Stimulated activated CD8-positive, alpha-beta memory T cell treated with anti-CD3 and anti-CD28 coated beads, Interleukin-12 subunit alpha, Interleukin-12 subunit beta, amount 100 ng/mL, for 24 hours (primary cell): ENCODE results near the gene HOXA13.

ENCODE experiments used
- DNase-seq: peaks from one replicate; pipeline ENCODE4 v3.0.0-alpha.2; 2020; ENCODE audit errors: extremely low read depth

Gene HOXA13

DNA sequence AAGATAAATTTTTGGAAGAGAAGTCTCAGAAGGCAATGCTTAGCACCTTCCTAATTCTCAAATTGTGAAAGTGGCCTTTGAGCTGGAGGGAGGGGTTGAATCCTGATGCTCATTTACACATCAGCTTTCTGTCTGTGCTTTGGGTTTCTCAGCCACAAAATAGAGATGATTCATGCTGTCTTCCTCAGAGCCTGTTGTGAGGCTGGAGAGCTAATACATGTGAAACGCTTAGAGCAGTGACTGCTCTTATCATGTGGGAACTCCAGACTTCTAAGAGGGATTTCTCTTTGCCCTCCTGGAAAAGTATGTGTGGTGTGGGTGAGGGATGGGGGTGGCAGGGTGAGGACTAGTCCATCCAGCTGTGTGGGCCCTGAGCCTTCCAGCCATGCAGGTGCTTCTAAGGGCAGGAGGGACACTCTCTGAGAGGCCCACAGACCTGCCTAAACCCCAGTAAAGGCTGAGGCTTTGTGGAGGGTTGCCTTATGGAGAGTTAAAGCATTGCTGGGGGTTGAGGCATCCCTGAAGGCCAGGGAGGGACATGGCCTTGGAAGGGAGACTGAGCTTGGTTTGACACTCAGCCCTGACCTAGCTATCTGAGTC, 37.9 kb upstream of the HOXA13 start:
- DNase-seq, result no peak

DNA sequence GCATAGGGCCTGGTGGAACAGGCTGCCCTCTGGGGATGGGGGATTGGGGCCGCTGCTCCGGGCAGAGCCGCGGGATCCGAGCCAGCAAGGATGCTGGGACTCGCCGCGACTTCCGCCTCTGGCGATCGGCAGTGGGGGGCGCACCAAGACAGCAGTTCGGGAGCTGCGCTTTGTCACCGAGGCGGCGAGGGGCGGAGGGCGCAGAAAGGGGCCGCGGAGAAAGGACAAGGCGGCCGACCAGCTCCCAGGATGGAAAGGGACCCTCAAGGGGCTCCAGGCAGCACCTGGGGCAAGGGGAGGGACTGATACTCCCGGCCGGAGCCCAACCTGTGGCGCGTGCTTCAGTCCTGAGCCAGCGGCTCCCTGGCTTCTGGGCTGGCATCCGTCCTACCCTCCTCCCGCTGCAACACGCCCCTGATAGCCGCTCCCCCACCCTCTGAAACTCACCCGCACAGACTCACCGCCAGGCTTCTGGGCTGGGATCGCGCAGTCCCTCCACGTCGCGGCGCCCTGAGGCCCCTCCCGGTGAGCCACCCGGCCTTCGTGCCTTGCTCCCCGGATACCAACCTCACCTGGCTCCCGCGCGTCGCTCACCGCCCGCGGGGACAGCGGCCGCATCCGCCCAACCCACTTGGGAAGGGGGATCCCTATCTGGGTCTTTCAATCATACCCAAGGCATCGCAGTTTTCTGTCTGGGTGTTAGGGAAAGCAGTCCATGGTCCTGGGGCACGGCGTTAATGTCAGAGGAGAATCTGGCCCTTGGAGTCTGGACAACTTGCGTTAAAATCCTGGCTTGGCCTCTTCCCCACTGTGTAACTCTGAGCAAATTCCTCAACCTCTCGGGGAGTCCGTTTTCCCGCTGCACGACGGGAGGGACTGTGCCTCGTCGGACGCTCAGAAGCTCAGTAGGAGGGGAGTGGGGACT, 35.8 kb upstream of the HOXA13 start:
- DNase-seq, result no peak

DNA sequence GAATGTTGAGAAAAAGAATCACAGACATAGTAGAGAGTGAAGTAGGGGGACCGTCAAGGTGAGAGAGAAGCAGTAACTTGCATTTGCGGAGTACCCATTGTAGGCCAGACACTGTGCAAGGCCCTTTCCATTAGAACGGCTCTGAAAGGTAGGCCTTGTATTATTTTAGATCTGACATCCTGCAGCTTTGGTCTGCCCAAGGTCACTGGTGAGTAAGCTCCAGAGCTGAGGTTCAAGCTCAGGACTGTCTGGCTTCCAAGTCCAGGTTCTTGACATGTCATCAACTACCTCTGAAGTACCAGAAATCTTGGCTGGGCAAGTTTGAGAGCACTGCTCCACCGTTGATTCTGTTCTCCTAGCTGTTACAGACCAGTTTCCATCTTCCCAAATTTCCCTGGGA, 29.6 kb upstream of the HOXA13 start:
- DNase-seq, result no peak

DNA sequence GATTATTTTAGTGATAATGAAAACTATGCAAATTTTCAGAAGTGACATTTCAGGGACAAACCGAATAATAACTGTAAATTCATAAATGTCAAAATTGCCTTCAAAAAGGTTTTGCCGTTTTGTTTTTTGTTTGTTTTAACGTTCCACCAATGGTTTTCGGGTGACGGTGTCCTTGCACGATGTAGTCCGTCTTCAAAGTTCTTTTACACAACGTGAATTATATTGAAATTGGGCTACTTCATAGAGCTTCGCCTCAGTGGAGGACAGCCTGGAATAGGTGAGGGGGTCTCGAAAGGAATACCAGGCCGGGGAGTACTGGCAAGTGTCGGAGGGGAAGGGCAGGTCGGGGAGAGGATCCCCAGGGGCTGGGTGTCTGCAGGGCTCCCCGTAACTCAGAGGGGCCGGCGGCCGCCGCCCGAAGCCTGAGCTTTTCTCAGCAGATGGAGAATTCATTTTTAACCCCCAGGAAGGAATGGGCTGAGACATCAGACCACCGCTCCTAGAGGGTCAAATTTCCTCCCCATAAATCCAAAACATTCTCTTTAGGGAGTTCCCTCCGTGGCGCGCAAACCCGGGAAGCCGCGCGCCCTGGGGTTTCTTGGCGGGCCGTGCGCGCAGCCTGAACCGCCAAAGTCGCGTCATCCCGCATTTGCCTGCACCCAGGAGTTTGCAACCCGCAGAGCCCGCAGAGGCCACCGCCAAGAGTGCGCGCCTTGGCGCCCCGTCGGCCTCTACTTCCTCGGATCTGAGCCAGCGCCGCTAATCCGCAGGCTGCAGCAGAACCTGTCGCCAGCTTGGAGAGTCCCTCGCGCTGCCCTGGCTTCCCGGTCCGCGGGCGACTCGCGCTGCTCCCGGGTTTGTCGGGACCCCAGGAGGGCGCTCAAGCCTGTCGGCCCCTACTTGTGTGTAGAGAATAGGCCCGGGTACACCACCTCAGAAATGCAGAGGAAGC, 25.4 kb upstream of the HOXA13 start:
- DNase-seq, result no peak

DNA sequence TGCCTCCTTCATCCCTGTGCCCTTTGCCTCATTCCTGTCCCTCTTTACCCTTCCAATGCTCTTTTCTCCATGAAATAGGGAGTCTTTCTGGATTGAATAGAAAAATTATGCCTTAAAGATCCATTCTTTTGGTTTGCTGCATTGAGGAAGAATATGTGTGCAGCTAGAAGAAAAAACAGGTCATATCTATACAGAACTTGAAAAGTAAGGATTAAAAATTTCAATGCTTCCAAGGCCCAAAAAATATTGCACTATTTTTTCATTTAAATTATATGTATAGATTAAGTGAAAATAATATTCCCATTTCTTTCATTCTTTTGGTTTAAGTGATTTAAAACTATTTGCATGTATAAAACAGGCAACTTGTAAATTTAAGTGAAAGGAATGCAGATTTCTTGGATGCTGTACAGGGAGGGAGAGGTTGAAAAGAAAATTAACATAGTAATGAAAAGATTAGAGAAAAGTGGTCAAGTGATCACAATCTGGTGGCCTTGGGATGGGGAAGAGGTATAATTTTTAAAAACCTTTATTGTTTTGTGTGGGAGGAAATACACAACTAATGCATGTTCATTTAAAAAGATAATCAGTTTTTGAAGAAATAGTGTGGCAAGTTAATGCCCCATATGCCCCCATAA, 24.2 kb upstream of the HOXA13 start:
- no peak for DNase-seq

DNA sequence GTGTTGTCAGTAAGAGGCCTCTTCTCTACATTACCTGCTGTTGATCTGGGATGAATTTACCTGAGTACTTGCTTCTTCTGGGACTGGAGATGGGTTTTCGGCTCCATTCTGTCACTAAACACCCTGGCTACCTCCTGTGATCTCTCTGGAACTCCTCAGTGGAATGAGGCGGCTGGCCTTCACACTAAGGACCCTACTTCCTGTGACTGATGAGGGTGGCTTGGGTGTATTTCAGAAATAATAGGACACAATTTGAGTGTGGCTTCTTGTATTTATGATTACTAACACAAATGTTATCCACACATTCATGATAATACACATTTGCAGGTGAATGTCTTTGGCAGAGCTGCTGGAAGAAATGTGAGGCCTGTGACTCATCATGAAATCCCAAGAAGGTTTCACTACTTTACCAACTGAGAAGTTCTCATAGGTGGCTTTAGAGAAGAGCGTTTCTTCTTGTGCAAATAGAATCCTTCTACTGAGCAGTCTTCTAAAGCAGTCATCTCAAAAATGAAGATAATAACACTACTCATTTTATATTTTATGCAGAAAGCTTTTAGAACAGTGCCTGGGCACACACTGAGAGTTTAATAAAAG, 21.4 kb upstream of the HOXA13 start:
- DNase-seq, result no peak

DNA sequence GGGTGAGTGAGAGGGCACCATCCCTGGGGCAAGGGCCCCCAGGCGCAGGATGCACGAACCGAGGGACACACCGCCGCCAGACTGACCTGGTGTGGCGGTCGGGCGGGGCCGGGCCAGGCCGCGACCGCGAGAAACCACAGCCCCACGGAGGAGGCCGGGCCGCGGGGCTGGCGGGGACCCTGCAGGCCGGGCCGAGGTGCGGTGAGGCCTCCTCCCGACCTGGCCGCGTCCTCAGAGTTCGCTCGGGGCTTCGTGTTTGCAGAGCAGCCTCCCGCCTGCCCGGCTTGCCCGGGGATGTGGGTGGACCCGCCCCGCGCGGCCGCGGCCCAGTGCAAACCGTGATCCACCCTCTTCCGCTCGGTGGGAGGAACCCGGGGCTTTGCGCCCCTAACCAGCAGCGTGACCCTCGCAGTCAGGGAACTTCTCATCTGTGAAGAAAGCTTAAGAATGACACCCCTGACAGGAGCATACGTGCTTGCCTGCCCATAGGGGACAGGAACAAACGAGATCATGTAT, 20.6 kb upstream of the HOXA13 start:
- DNase-seq, result no peak

DNA sequence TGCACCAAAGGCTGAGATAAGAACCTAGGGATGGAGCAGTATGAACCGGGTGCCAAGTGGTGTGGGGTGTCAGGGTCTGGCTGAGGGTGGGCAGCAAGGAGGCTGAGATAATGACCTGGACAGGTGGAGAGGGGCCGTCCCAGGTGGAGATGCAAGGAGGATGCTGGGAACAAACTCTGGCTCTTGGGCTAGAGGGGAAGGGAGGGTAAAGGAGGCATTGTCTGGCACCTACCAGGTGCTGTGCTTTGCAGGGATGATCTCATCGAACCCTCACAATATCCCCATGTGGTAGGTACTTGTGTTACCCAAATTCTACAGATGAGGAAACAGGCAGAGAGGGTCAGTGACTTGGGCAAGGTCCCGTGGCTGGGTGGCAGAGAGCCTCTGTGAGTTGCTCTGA, 19.9 kb upstream of the HOXA13 start:
- no peak for DNase-seq

DNA sequence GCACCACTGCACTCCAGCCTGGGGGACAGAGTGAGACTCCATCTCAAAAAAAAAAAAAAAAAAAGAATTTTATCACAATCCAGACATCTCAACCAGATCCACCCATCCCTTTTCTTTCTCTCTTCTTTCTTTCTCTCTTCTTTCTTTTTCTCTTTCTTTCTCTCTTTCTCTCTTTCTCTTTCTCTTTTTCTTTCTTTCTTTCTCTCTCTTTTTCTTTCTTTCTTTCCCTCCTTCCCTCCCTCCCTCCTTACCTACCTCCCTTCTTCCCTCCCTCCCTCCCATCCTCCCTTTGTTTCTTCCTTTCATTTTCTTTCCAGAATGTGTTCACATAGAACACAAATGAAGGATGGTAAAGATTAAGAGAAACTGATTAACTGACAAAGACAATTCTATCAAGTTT, 18.1 kb upstream of the HOXA13 start:
- no peak for DNase-seq

DNA sequence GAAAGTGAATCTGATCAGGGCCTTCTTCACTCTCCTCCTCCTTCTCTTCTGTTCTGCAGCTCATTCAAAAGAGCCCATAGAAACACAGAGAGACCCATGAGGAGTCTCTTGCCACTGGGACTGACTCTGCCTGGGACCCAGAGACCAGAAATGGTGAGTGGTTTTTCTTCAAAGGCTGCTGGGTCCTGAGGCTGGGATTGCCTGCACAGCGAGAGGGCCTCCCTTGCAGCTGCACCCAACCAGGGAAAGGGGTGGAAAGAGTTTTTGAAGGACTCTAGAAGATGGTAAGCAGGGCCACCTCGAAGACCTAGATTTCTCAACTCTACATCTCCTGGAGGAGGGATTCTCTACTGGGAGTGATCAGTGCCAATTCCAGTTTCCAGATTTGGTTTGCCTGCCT, 15.5 kb upstream of the HOXA13 start:
- no peak for DNase-seq

DNA sequence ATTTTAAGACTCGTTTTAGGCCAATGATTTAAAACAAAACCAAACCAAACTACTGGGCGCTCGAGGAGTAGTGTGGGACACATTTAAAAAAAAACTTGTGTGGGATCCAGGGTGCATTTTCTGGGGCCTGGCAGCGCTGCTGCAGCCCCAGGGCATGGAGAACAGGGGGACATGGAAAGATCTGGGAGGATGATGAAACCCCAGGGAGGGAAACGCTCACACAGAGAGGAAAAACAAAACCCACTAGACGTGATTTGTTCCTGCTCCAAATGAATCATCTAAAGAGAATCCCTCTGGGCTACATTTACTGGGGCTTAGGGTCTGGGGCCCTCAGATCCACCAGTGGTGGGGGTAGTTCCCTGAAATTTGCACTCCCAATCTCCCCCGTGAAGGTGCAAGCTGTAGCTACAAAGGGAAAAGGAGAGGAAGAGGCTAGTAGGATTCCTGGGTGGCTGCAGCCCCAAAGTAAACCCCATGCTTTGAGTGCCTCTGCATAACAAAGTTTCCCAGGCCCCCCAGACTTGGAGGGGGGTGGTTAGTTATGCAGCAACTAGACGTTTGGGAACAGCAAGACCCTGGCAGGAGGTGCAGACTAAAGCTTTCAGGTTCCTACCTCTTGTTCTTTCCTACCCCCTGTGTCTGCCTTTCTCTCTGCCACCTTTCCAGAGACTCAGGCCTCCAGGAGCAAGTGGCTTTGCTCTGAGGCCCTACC, 14.5 kb upstream of the HOXA13 start:
- DNase-seq, result no peak

DNA sequence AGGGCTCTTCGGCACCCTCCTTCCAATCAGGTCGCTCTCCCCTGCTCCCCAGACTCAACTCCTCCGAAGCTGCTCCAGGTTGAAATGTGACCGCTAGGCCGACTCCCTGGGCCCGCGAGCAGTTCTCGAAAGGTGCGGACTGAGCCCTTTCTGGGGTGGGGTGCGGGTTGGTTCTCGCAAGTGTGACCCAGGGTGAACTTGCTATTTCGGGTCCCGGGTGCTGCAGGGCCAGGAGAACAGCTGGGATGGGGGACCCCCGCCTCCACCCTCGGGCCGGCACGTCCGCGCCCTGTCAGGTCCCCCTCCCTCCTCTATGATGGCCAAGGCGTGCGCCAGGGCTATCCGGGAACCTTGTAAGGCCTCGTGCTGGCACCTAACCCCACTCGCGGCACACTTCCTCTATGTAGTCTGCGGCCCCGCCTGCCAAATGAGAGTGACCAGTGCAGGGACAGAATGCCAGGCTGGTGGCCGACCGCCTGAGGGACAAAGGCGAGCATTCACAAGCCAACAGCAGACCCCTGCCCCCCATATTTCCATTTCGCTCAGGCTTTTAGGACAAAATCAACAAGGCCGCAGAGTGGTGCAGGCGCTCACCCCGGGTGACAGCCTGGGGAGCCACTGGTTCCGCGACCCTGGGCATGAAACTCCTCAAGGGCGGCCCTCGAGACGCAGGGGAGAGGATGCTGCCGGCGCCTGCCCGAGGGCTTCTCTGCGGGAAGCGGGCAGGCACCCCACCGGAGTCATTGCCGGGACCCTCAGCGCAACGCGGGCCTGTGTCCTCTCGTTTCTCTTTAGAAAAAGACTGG, 13.7 kb upstream of the HOXA13 start:
- no peak for DNase-seq

DNA sequence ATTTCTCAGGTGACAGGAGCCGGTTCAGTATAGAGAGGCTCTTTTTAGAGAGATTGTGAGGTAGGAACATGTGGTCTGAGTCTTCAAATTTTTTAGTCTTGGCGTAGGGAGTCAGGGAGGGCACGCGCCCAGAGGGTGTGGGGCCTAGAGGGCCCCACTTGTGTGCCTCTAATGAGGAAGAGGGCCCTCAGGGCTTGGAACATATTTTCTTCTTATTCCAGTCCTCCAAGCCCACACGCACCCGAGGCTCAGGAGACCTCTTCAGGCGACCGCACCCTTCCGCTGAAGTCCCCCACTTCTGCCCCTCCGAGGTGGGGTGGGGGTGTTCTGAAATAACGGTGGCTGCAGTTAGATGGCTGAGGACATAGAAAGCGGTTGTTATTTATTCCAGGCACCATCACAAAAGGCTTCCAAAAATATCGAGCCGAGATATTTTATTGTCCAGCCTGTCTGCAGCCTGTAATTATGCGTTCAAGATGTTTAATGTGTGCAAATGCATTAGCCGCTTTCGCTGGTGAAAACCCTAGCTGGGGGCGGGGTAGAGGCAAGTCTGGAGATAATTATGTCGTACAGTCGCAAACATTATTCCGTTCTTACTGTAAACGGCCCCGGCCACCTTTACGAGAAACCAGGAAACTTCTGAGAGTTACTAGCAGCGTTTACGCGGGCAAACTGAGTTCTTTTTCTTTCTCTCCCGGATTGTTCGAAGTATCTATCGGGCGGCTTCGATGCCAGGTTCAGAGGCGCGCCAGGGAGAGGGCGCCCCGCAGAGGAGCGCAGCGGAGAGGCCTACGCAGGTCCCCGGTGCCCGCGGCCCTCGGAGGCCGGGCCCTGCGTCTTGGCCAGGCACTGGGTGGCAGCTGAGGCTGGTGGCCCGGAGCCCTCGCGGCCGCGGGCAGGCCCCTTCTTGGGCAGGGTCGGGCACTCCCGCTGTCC, 12.9 kb upstream of the HOXA13 start:
- no peak for DNase-seq

DNA sequence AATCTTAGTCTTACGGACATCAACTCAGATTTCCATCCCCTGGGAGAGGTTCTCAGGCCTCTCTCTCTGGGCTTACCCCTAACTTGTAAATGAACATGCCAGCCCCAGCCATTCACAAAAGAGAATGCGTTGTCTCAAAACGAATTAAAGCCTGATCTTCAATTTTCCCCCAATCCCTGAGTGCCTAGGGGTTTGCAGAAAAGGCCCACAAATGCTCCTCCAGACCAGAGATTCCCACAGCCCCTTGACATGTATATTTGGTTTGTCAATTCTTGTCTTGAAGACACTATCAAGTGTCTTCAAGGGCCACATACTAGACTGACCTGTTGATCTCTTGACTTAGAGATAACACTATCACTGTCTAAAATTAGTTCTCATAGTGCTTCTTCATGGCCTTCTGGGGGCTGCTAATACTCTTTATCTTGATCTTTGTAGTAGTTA, 11.9 kb upstream of the HOXA13 start:
- DNase-seq, result no peak

DNA sequence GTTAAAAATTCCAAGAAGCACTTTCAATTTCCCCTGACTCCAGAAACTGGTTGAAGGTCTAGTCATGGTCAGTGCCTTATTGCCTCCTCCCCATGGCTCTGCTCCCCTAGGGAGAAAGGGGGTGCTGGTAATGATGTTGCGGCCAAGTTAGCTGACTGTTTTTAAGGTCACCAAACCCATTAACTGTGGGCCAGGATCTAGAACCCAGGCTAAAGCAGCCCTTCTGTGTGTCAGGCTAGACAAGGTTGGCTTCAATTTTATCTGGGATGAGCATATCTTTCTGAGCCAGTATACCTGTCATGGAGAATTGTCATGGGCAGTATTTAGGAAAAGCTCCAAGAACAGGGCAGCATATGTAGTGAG, 11.2 kb upstream of the HOXA13 start:
- DNase-seq, result no peak

DNA sequence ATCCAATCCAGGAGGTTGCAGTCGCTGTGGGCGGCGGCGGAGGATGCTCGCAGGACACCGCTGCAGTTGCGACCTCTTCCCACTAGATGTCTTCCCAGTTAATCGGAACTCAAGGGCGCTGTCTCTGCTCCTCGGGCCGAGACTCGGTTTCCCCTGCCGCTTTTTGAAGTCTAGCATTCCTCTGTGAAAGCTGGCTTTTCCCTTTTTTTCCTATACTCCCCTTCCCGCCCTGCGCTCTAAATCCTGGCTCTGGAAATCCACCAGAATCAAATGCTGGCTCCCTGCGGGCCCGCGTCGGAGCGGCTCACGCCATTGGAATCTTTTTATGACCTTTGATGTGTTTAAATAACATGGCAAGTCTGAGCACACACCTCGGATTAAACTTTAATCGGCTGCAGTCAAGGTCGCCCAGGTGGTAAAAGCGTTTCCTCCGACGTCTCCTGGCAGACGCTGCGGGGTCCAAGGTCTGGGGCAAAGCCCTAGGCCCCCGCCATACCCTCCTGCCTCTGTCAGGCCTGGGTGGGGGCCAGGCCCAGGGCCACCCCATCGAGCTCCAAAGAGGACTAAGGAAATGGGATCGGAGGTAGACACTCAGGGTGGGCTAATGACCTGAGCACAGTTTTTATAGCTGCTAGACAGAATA, 10.7 kb upstream of the HOXA13 start:
- DNase-seq, result no peak

DNA sequence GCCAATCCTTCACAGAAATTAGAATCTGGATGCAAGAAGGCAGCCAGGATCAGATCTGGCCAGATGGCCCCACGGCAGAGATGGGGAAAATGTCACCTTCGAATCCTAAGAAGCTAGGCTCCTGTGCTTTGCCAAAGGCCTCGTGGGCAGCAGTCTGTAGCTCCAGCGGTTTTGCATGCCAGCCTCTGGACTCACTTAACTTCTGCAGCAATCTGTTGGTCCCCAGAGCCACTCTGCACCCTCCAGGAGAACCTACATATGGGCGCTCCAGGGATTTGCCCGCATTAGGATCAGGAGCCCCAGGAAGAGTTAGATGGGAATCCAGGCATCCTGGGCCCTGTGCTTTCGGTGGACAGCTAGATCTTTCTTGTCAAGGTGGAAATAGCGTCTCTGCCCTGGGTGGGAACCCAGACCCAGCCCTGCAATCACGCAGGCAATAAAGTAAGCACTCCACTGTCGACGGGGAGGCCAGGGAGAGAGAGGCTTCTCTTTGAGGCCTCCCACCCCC, 10.1 kb upstream of the HOXA13 start:
- DNase-seq, result no peak

DNA sequence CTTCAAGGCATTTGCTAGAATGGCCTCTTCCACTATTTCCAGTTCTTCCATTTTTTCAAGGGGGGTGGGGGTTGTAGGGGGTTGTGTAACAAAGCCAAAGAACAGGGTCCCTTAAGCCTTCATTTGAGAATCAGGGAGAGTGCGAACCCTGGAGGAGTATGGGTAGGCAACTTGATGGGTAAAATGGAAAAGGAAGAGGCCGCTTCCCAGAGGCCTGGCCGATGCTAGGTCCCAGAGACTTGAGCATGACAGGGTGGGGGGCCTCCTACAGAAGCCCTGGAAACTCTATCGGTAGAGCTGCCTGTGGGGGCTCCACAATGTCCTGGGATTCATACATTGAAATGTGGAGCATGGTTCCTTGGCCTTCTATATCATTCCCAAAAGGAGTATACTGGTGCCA, 9.1 kb upstream of the HOXA13 start:
- no peak for DNase-seq
